K562 (cell line): ENCODE data around the gene THAP12. TPM values are rescaled to one million over a fixed set of nuclear protein-coding genes. Genes with fewer than 3 reads are reported as not detected.
A peak's percentile ranks its signal among the peaks of the same experiment; 100 is the strongest.

Experiments
- BCOR ChIP-seq: fragments of 450-650 bp; IDR thresholded peaks from 2 replicates; pipeline ENCODE4 v1.6.1; 2016
- CHD2 ChIP-seq: IDR thresholded peaks from 2 replicates; pipeline ENCODE4 v1.6.1; 2011; ENCODE audit warnings: low read depth, low read length
- CSDE1 ChIP-seq, 2 experiments: fragments of 450-650 bp; IDR thresholded peaks; 2 replicates each; pipeline ENCODE4 v1.6.1; 2016; ENCODE audit warnings: mild to moderate bottlenecking in 1 of 2
- HMG20B ChIP-seq: fragments of 250-450 bp; sonication (Bioruptor Pico); IDR thresholded peaks from 2 replicates; pipeline ENCODE4 v1.5.0; 2021; ENCODE audit warnings: mild to moderate bottlenecking
- ILK ChIP-seq: fragments of 450-650 bp; IDR thresholded peaks from 2 replicates; pipeline ENCODE4 v1.6.1; 2016; ENCODE audit warnings: missing genetic modification characterization, low read depth, mild to moderate bottlenecking, missing compliant biosample characterization, moderate library complexity, borderline replicate concordance
- MTF1 ChIP-seq: fragments of 250-450 bp; sonication (Bioruptor Pico); IDR thresholded peaks from 2 replicates; pipeline ENCODE4 v1.9.0; 2021; ENCODE audit warnings: moderate library complexity, mild to moderate bottlenecking, inconsistent platforms, borderline replicate concordance
- POLR2G ChIP-seq: fragments of 200-400 bp; formaldehyde crosslinking; IDR thresholded peaks from 2 replicates; pipeline ENCODE4 v1.6.1; 2017; ENCODE audit warnings: low read depth, mild to moderate bottlenecking, antibody characterized with exemption, low read length, moderate library complexity
- SAP30 ChIP-seq: fragments of 200-600 bp; sonication (generic); IDR thresholded peaks from 2 replicates; pipeline ENCODE4 v1.6.1; 2012; ENCODE audit warnings: borderline replicate concordance, low read depth, mild to moderate bottlenecking, moderate library complexity, low read length, control low read depth, inconsistent platforms; ENCODE audit not compliant: insufficient read depth, poor library complexity, severe bottlenecking
- TAF7 ChIP-seq: fragments of 450-650 bp; IDR thresholded peaks from 2 replicates; pipeline ENCODE4 v1.6.1; 2016; ENCODE audit warnings: missing genetic modification characterization, missing compliant biosample characterization
- THRA ChIP-seq: fragments of 450-650 bp; IDR thresholded peaks from 2 replicates; pipeline ENCODE4 v1.6.1; 2017; ENCODE audit warnings: mild to moderate bottlenecking, moderate library complexity
- USF2 ChIP-seq: sonication (generic); formaldehyde crosslinking; IDR thresholded peaks from 2 replicates; pipeline ENCODE4 v1.5.0; 2020; ENCODE audit warnings: missing genetic modification reagents
- ZFP30 ChIP-seq: fragments of 250-450 bp; sonication (Bioruptor Pico); IDR thresholded peaks from 2 replicates; pipeline ENCODE4 v1.8.0; 2022; ENCODE audit warnings: moderate library complexity, mild to moderate bottlenecking, inconsistent platforms, borderline replicate concordance
- ZNF133 ChIP-seq: fragments of 250-450 bp; sonication (Bioruptor Pico); IDR thresholded peaks from 2 replicates; pipeline ENCODE4 v1.4.0; 2020; ENCODE audit warnings: mild to moderate bottlenecking
- ZNF239 ChIP-seq: fragments of 250-450 bp; sonication (Bioruptor Pico); IDR thresholded peaks from 2 replicates; pipeline ENCODE4 v1.4.0; 2020; ENCODE audit warnings: mild to moderate bottlenecking
- ZNF445 ChIP-seq: fragments of 250-450 bp; sonication (Bioruptor Pico); IDR thresholded peaks from 2 replicates; pipeline ENCODE4 v1.4.0; 2020; ENCODE audit warnings: low read depth, mild to moderate bottlenecking, moderate library complexity
- ZNF76 ChIP-seq: fragments of 250-450 bp; sonication (Bioruptor Pico); IDR thresholded peaks from 2 replicates; pipeline ENCODE4 v1.4.0; 2020; ENCODE audit warnings: mild to moderate bottlenecking, moderate library complexity, borderline replicate concordance
- ZNF778 ChIP-seq: fragments of 450-650 bp; formaldehyde crosslinking; IDR thresholded peaks from 2 replicates; pipeline ENCODE4 v1.4.0; 2020; ENCODE audit warnings: mild to moderate bottlenecking, moderate library complexity
- polyA plus RNA-seq, 8 experiments: library from polyadenylated mRNA; depleted of rRNA in 4 of 8; stranded (reverse) in 5 of 8; unstranded in 3 of 8; fragments of >200 nt; fragmentation: Nextera tagmentation in 2 of 8; fragmentation: Illumina TruSeq in 1 of 8; extraction: Ambion mirVana in 2 of 8; extraction: Trizol in 1 of 8; gene quantifications; 2 replicates each; pipeline versions ENCODE4 v1.2.1 to v1.2.3, GENCODE V29; 2011 to 2014; ENCODE audit warnings: inconsistent platforms in 1 of 8, missing spikeins in 1 of 8
- total RNA-seq, 7 experiments: library from RNA; depleted of rRNA in 6 of 7; stranded (reverse); fragments of >200 nt in 6 of 7; fragmentation: Illumina TruSeq in 2 of 7; extraction: Trizol in 2 of 7; gene quantifications; 2 replicates each; pipeline versions ENCODE4 v1.2.1 to v1.2.3, GENCODE V29; 2011 to 2021; ENCODE audit warnings: low replicate concordance in 1 of 7
- TF ChIP-seq, protein P1 (sequence below): fragments of 450-650 bp; IDR thresholded peaks from 2 replicates; pipeline ENCODE4 v1.6.1; 2016; ENCODE audit warnings: antibody characterized with exemption
- TF ChIP-seq, protein P2 (sequence below): fragments of 450-650 bp; IDR thresholded peaks from 2 replicates; pipeline ENCODE4 v1.6.1; 2016
- TF ChIP-seq, protein P3 (sequence below): IDR thresholded peaks from 2 replicates; pipeline ENCODE4 v1.6.1; 2014; ENCODE audit warnings: antibody characterized with exemption
- TF ChIP-seq, protein P4 (sequence below): fragments of 250-450 bp; sonication (Bioruptor Pico); IDR thresholded peaks from 2 replicates; pipeline ENCODE4 v1.8.0; 2021; ENCODE audit warnings: mild to moderate bottlenecking, moderate library complexity

THAP12 gene
- total and polyA plus RNA-seq, 9 of the 15 experiments (the other 6 are each of a cell fraction or from before 2014, with no cell fraction given), result 28.1 to 103 (median 57.8) TPM

- TF ChIP-seq, protein P1, sequence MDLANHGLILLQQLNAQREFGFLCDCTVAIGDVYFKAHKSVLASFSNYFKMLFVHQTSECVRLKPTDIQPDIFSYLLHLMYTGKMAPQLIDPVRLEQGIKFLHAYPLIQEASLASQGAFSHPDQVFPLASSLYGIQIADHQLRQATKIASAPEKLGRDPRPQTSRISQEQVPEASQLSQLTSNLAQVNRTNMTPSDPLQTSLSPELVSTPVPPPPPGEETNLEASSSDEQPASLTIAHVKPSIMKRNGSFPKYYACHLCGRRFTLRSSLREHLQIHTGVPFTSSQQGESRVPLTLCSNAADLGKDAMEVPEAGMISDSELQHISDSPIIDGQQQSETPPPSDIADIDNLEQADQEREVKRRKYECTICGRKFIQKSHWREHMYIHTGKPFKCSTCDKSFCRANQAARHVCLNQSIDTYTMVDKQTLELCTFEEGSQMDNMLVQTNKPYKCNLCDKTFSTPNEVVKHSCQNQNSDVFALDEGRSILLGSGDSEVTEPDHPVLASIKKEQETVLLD, result no peak
- TF ChIP-seq ILK (tag) (no peak), ZNF239 (CRISPR knock-in tag) (no peak), ZNF778 (CRISPR knock-in tag) (no peak), TAF7 (no peak), BCOR (peak; percentile 69), USF2 (CRISPR knock-in tag) (no peak), MTF1 (no peak), SAP30 (peak; percentile 73), CSDE1 (IDR thresholded peaks at IDR 0.05) (no peak), HMG20B (CRISPR knock-in tag) (no peak), CHD2 (no peak), THRA (no peak), ZNF133 (CRISPR knock-in tag) (no peak), ZNF445 (no peak), ZFP30 (no peak), ZNF76 (no peak), POLR2G (peak; percentile 76; the same call in 1 of the 2 replicates)
- TF ChIP-seq, protein P2, sequence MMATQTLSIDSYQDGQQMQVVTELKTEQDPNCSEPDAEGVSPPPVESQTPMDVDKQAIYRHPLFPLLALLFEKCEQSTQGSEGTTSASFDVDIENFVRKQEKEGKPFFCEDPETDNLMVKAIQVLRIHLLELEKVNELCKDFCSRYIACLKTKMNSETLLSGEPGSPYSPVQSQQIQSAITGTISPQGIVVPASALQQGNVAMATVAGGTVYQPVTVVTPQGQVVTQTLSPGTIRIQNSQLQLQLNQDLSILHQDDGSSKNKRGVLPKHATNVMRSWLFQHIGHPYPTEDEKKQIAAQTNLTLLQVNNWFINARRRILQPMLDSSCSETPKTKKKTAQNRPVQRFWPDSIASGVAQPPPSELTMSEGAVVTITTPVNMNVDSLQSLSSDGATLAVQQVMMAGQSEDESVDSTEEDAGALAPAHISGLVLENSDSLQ, result peak; percentile 28; the same call in 1 of the 2 replicates
- TF ChIP-seq, protein P3, sequence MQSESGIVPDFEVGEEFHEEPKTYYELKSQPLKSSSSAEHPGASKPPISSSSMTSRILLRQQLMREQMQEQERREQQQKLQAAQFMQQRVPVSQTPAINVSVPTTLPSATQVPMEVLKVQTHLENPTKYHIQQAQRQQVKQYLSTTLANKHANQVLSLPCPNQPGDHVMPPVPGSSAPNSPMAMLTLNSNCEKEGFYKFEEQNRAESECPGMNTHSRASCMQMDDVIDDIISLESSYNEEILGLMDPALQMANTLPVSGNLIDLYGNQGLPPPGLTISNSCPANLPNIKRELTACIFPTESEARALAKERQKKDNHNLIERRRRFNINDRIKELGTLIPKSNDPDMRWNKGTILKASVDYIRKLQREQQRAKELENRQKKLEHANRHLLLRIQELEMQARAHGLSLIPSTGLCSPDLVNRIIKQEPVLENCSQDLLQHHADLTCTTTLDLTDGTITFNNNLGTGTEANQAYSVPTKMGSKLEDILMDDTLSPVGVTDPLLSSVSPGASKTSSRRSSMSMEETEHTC, result no peak
- TF ChIP-seq, protein P4, sequence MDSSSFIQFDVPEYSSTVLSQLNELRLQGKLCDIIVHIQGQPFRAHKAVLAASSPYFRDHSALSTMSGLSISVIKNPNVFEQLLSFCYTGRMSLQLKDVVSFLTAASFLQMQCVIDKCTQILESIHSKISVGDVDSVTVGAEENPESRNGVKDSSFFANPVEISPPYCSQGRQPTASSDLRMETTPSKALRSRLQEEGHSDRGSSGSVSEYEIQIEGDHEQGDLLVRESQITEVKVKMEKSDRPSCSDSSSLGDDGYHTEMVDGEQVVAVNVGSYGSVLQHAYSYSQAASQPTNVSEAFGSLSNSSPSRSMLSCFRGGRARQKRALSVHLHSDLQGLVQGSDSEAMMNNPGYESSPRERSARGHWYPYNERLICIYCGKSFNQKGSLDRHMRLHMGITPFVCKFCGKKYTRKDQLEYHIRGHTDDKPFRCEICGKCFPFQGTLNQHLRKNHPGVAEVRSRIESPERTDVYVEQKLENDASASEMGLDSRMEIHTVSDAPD, result no peak
Measured at GRCh38 chr11:76380159-76380976, 564 bp downstream of the THAP12 start (continued).
